ENCODE measurements around the gene BCL2. TPM values are rescaled to one million over a fixed set of nuclear protein-coding genes. Genes with fewer than 3 reads are reported as not detected.

BCL2 gene
- total RNA-seq, 1 donor from 2014 or later = 5.2 TPM

- Histone ChIP-seq H3K27me3 (ENCODE audit: control insufficient read depth, insufficient read depth, low read length) (no peaks in the 10 kb centered on the region), H3K36me3 (ENCODE audit: control insufficient read depth, insufficient read depth, low read length) (no peaks in the 10 kb centered on the region), H3K4me3 (ENCODE audit: low read depth, low read length) (no peak overlapping the region)
- no peak for DNase-seq (ENCODE audit: low read depth)
- TF ChIP-seq CTCF (IDR thresholded peaks at IDR 0.05; ENCODE audit: insufficient read depth, low read length, poor library complexity, severe bottlenecking) = no peak
Observed at GRCh38 chr18:63158012-63158631, 161.4 kb downstream of the BCL2 start.

- Histone ChIP-seq H3K27me3 (ENCODE audit: control insufficient read depth, insufficient read depth, low read length) (no peaks in the 10 kb centered on the region), H3K4me3 (ENCODE audit: low read depth, low read length) (no peak overlapping the region), H3K36me3 (ENCODE audit: control insufficient read depth, insufficient read depth, low read length) (no peaks in the 10 kb centered on the region)
- no peak for DNase-seq (ENCODE audit: low read depth)
- TF ChIP-seq CTCF (IDR thresholded peaks at IDR 0.05; ENCODE audit: insufficient read depth, low read length, poor library complexity, severe bottlenecking) = no peak
Observed at GRCh38 chr18:63157293-63158011, 162.1 kb downstream of the BCL2 start.

GRCh38 chr18:63155910-63156773, 163.4 kb downstream of the BCL2 start:
- no peak for TF ChIP-seq CTCF (IDR thresholded peaks at IDR 0.05; ENCODE audit: insufficient read depth, low read length, poor library complexity, severe bottlenecking)
- no peaks in the 10 kb centered on the region for H3K27me3 ChIP-seq (ENCODE audit: control insufficient read depth, insufficient read depth, low read length)
- no peaks in the 10 kb centered on the region for H3K36me3 ChIP-seq (ENCODE audit: control insufficient read depth, insufficient read depth, low read length)
- no peak overlapping the region for H3K4me3 ChIP-seq (ENCODE audit: low read depth, low read length)
- DNase-seq (ENCODE audit: low read depth) = no peak

GRCh38 chr18:63155169-63155852, 164.3 kb downstream of the BCL2 start:
- DNase-seq (ENCODE audit: low read depth) = no peak
- Histone ChIP-seq H3K27me3 (ENCODE audit: control insufficient read depth, insufficient read depth, low read length) (no peaks in the 10 kb centered on the region), H3K4me3 (ENCODE audit: low read depth, low read length) (no peak overlapping the region), H3K36me3 (ENCODE audit: control insufficient read depth, insufficient read depth, low read length) (no peaks in the 10 kb centered on the region)
- TF ChIP-seq CTCF (IDR thresholded peaks at IDR 0.05; ENCODE audit: insufficient read depth, low read length, poor library complexity, severe bottlenecking) = peak; percentile 81

GRCh38 chr18:63154350-63155152, 165.0 kb downstream of the BCL2 start:
- Histone ChIP-seq H3K4me3 (ENCODE audit: low read depth, low read length) (no peak overlapping the region), H3K36me3 (ENCODE audit: control insufficient read depth, insufficient read depth, low read length) (no peaks in the 10 kb centered on the region), H3K27me3 (ENCODE audit: control insufficient read depth, insufficient read depth, low read length) (no peaks in the 10 kb centered on the region)
- no peak for TF ChIP-seq CTCF (IDR thresholded peaks at IDR 0.05; ENCODE audit: insufficient read depth, low read length, poor library complexity, severe bottlenecking)
- DNase-seq (ENCODE audit: low read depth) = no peak
